OCI-LY1 (cell line): Measurements from ENCODE around the gene RASD1.

ENCODE experiments used
- H2AFZ ChIP-seq: fragments of 200-600 bp; sonication (generic), shearing (Covaris generic); 2 replicates; pipeline ENCODE4 v1.6.0; 2014; ENCODE audit warnings: antibody characterized with exemption, mild to moderate bottlenecking, low read length
- H3F3A ChIP-seq: fragments of 200-600 bp; sonication (generic), shearing (Covaris generic); 2 replicates; pipeline ENCODE4 v1.6.0; 2014; ENCODE audit warnings: mild to moderate bottlenecking, antibody characterized with exemption, low read length, moderate library complexity; ENCODE audit not compliant: insufficient read depth
- H3K27ac ChIP-seq: fragments of 200-600 bp; sonication (generic); 2 replicates; pipeline ENCODE4 v1.5.1; 2014; ENCODE audit warnings: low read length, mixed run types, mild to moderate bottlenecking, low read depth; ENCODE audit not compliant: poor library complexity, severe bottlenecking
- H3K27me3 ChIP-seq: fragments of 200-600 bp; sonication (generic); 2 replicates; pipeline ENCODE4 v1.6.0; 2014; ENCODE audit warnings: antibody characterized with exemption, mild to moderate bottlenecking, low read length, moderate library complexity; ENCODE audit not compliant: insufficient read depth
- H3K36me3 ChIP-seq: fragments of 200-600 bp; sonication (generic); 2 replicates; pipeline ENCODE4 v1.6.1; 2014; ENCODE audit warnings: mild to moderate bottlenecking, antibody characterized with exemption, low read length, moderate library complexity, mixed read lengths; ENCODE audit not compliant: insufficient read depth
- H3K4me1 ChIP-seq: fragments of 200-600 bp; sonication (generic); 2 replicates; pipeline ENCODE4 v1.5.1; 2014; ENCODE audit warnings: mild to moderate bottlenecking, low read length, moderate library complexity; ENCODE audit not compliant: insufficient read depth, severe bottlenecking
- H3K4me2 ChIP-seq: fragments of 200-600 bp; sonication (generic), shearing (Covaris generic); 2 replicates; pipeline ENCODE4 v1.6.1; 2014; ENCODE audit warnings: low read length
- H3K4me3 ChIP-seq: fragments of 200-600 bp; sonication (generic); 2 replicates; pipeline ENCODE4 v1.5.1; 2014; ENCODE audit warnings: low read length, low read depth, mild to moderate bottlenecking, mixed read lengths; ENCODE audit not compliant: poor library complexity, severe bottlenecking
- H3K79me2 ChIP-seq: fragments of 200-600 bp; shearing (Covaris generic); 2 replicates; pipeline ENCODE4 v1.6.1; 2016; ENCODE audit warnings: mixed run types, low read length, mixed read lengths; ENCODE audit not compliant: insufficient read depth
- H3K9ac ChIP-seq: fragments of 200-600 bp; sonication (generic), shearing (Covaris generic); 2 replicates; pipeline ENCODE4 v1.6.1; 2014; ENCODE audit warnings: mild to moderate bottlenecking, low read length, mixed read lengths
- H3K9me2 ChIP-seq: fragments of 200-600 bp; sonication (generic), shearing (Covaris generic); 2 replicates; pipeline ENCODE4 v1.6.1; 2014; ENCODE audit warnings: low read depth, mild to moderate bottlenecking, low read length, mixed read lengths
- H3K9me3 ChIP-seq: fragments of 200-600 bp; shearing (Covaris generic); 2 replicates; pipeline ENCODE4 v1.6.1; 2014; ENCODE audit warnings: low read length, mixed read lengths
- H4K20me1 ChIP-seq: fragments of 200-600 bp; sonication (generic), shearing (Covaris generic); 2 replicates; pipeline ENCODE4 v1.6.0; 2016; ENCODE audit warnings: mild to moderate bottlenecking, low read length; ENCODE audit not compliant: insufficient read depth
- EZH2 ChIP-seq: fragments of 200-600 bp; sonication (generic), shearing (Covaris generic); IDR thresholded peaks from 2 replicates; pipeline ENCODE4 v1.8.0; 2017; ENCODE audit warnings: borderline replicate concordance, mixed run types, mild to moderate bottlenecking, antibody characterized with exemption, low read length, moderate library complexity, mixed read lengths
- TF ChIP-seq, protein P1 (sequence below): fragments of 200-600 bp; sonication (generic), shearing (Covaris generic); IDR thresholded peaks from 2 replicates; pipeline ENCODE4 v1.5.1; 2017; ENCODE audit warnings: mild to moderate bottlenecking, antibody characterized with exemption, low read length, moderate library complexity, mixed read lengths

The RASD1 gene

DNA sequence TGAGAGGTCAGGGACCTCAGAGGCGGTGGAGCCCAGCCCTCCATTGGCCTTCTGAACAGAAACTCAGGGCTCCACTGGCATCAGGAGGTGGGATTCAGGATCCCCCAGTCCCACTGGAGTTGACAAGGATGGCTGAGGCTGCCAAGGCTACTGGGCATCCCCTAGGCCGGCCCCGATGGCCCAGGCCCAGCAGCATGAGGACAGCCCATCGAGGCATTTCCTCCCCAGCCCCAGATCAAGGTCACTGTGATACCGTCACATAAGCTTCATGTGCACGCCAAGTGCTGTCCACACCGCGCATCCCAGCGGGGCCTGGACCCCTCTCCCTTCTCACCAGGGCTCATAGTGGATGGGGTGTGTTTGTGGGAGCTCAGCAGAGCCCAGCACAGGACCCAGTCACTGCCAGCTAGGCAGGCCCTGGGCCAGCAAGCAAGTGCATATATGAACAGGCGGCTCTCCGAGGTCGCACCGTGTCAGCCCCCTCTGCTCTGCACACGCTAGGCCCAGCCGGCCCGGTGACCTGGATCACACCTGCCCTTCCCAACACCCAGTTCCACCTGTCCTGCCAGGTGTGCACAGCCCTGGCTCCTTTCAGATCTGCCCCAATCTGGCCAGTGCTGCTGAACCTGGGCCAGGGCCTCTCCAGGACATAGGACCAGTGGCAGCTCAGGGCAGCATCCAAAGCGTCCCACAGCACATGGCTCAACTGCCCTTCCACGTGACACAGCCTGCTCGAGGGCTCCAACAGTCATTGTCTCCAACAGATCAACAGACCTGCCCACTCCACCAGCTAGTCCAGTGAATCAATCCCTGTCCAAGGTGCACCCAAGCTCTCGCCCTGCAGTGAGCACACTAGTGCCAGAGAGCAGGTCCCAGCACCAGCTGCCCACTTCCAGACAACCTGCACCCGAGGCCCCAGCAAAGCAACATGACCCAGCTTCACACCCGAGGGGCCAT lies 32.8 kb upstream of the RASD1 start:
- Histone ChIP-seq H3K4me2 (no peak overlapping the region), H3K27ac (no peak overlapping the region), H4K20me1 (no peaks in the 10 kb centered on the region), H3F3A (no peaks in the 10 kb centered on the region), H3K4me1 (no peaks in the 10 kb centered on the region), H3K9ac (no peak overlapping the region), H3K9me3 (no peaks in the 10 kb centered on the region), H3K79me2 (no peaks in the 10 kb centered on the region), H3K4me3 (no peak overlapping the region), H3K27me3 (no peaks in the 10 kb centered on the region; the same call in 1 of the 2 replicates), H3K9me2 (no peaks in the 10 kb centered on the region), H3K36me3 (no peaks in the 10 kb centered on the region), H2AFZ (no peak overlapping the region)
- TF ChIP-seq, protein P1, sequence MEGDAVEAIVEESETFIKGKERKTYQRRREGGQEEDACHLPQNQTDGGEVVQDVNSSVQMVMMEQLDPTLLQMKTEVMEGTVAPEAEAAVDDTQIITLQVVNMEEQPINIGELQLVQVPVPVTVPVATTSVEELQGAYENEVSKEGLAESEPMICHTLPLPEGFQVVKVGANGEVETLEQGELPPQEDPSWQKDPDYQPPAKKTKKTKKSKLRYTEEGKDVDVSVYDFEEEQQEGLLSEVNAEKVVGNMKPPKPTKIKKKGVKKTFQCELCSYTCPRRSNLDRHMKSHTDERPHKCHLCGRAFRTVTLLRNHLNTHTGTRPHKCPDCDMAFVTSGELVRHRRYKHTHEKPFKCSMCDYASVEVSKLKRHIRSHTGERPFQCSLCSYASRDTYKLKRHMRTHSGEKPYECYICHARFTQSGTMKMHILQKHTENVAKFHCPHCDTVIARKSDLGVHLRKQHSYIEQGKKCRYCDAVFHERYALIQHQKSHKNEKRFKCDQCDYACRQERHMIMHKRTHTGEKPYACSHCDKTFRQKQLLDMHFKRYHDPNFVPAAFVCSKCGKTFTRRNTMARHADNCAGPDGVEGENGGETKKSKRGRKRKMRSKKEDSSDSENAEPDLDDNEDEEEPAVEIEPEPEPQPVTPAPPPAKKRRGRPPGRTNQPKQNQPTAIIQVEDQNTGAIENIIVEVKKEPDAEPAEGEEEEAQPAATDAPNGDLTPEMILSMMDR, result no peak
- TF ChIP-seq EZH2, result no peak

DNA sequence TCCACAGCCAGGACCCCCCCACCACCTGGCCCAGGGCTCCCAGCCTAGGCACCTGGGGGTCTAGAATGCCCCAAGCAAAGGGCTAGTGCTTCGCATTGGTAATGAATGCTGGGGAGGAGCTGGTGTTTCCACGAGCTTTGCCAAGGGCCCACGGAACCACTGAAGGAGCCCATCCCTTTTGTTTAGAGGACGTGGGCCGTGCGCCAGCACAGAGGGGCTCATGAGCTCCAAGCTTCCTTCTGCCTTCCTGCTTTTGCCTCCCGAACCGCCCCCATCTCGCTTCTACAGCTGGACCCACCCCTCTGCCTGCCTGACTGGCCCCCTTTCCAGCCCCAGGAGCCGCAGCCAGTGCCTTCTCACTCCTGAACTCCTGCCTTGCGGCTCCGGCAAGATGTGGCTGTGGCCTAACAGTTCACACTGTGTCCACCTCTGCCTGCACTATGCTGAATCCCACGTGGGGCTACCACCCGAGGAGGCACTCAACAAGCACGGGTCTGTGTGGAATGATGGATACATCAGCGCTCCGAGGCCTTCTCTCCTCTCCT lies 31.8 kb upstream of the RASD1 start:
- H3K4me3 ChIP-seq, result no peak overlapping the region
- H3F3A ChIP-seq, result no peaks in the 10 kb centered on the region
- H2AFZ ChIP-seq, result no peak overlapping the region
- no peaks in the 10 kb centered on the region for H3K9me2 ChIP-seq
- H3K79me2 ChIP-seq, result no peaks in the 10 kb centered on the region
- H3K4me1 ChIP-seq, result no peaks in the 10 kb centered on the region
- H3K4me2 ChIP-seq, result no peak overlapping the region
- no peaks in the 10 kb centered on the region for H4K20me1 ChIP-seq
- no peaks in the 10 kb centered on the region for H3K36me3 ChIP-seq
- peaks cover 1% of the 10 kb centered on the region; the same call in 1 of the 2 replicates for H3K27me3 ChIP-seq
- no peak for TF ChIP-seq EZH2
- TF ChIP-seq, protein P1, result no peak
- H3K9ac ChIP-seq, result no peak overlapping the region
- no peak overlapping the region for H3K27ac ChIP-seq
- H3K9me3 ChIP-seq, result no peaks in the 10 kb centered on the region

DNA sequence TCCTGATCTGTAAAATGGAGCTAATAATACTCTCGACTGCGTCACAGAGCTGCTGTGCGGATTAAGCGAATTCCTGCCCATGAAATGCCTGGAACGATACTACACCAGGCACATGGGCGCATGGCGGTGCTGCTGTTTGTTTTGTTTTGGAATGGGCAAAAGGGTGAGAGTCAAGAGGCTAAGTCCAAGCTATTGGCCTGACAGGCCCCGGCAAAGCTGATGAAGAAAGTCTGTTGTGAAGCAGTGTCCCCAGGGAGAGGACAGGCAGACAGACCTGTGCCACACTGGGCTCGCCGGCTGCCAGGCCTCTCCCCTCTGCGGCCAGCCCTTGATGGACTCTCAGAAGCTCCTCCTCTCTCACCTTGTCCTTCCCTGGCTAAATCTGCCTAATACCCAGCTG lies 31.3 kb upstream of the RASD1 start:
- no peaks in the 10 kb centered on the region for H3F3A ChIP-seq
- H3K27me3 ChIP-seq, result peaks cover 5% of the 10 kb centered on the region; the same call in 1 of the 2 replicates
- H3K79me2 ChIP-seq, result no peaks in the 10 kb centered on the region
- H3K4me1 ChIP-seq, result no peaks in the 10 kb centered on the region
- H4K20me1 ChIP-seq, result no peaks in the 10 kb centered on the region
- no peak overlapping the region for H2AFZ ChIP-seq
- H3K4me3 ChIP-seq, result no peak overlapping the region
- no peak overlapping the region for H3K27ac ChIP-seq
- H3K36me3 ChIP-seq, result no peaks in the 10 kb centered on the region
- no peaks in the 10 kb centered on the region for H3K9me2 ChIP-seq
- TF ChIP-seq EZH2, result no peak
- TF ChIP-seq, protein P1, result no peak
- no peaks in the 10 kb centered on the region for H3K9me3 ChIP-seq
- no peak overlapping the region for H3K9ac ChIP-seq
- no peak overlapping the region for H3K4me2 ChIP-seq
